Endometrium (tissue), 2 donors: ENCODE results near the gene SLC25A46.
"Not testable (repeated sequence)": the region's sequence is repeated elsewhere in the genome, so short reads cannot be mapped to it uniquely, and the experiment has no call there.

Experiments
- FAIRE-seq: peaks from 2 replicates; lab custom pipeline; 2012; peaks lifted over from hg19 to GRCh38; lab: Jason Lieb, UNC
- donor health status: control.
- donor health status: control.

The SLC25A46 gene

GRCh38 chr5:110757118-110757729 lies 18.4 kb downstream of the SLC25A46 start:
- peak; percentile 65 for FAIRE-seq

GRCh38 chr5:110760158-110760557 lies 21.4 kb downstream of the SLC25A46 start:
- no peak for FAIRE-seq

GRCh38 chr5:110768138-110768860 lies 29.5 kb downstream of the SLC25A46 start:
- FAIRE-seq, result no peak

- FAIRE-seq, result no peak
Observed at GRCh38 chr5:110769000-110769681, 30.3 kb downstream of the SLC25A46 start.

- no peak for FAIRE-seq
Observed at GRCh38 chr5:110770286-110770685, 31.5 kb downstream of the SLC25A46 start.

- no peak for FAIRE-seq
Observed at GRCh38 chr5:110784901-110785300, 46.1 kb downstream of the SLC25A46 start.

GRCh38 chr5:110785356-110785755 lies 46.5 kb downstream of the SLC25A46 start:
- no peak for FAIRE-seq

GRCh38 chr5:110788006-110788405 lies 49.2 kb downstream of the SLC25A46 start:
- not testable (repeated sequence) for FAIRE-seq

GRCh38 chr5:110790673-110791072 lies 51.9 kb downstream of the SLC25A46 start:
- FAIRE-seq, result peak; percentile 66

- FAIRE-seq, result no peak
Observed at GRCh38 chr5:110802998-110803397, 64.2 kb downstream of the SLC25A46 start.

GRCh38 chr5:110803467-110804326 lies 64.9 kb downstream of the SLC25A46 start:
- FAIRE-seq, result no peak

- no peak for FAIRE-seq
Observed at GRCh38 chr5:110807169-110807568, 68.4 kb downstream of the SLC25A46 start.

- FAIRE-seq, result no peak
Observed at GRCh38 chr5:110809006-110809405, 70.2 kb downstream of the SLC25A46 start.
